HCT116 (cell line): ENCODE measurements around the gene TBC1D1. TPM values are rescaled to one million over a fixed set of nuclear protein-coding genes. Genes with fewer than 3 reads are reported as not detected.
A peak's percentile ranks its signal among the peaks of the same experiment; 100 is the strongest.

Source experiments
- ATAC-seq: fragments of 200-7000 bp; cut with Tn5 transposase; 2 replicates; pipeline ENCODE4 v1.9.1; 2020; ENCODE audit warnings: mild to moderate bottlenecking, moderate library complexity
- Bru-seq: library from RNA; stranded (reverse); fragments of 400-500 nt; gene quantifications from one replicate; lab custom pipeline; 2021; lab: Mats Ljungman, UMichigan
- BruChase-seq, 2 experiments: library from RNA; stranded (reverse); fragments of 400-500 nt; gene quantifications; one replicate each; lab custom pipeline; 2021; lab: Mats Ljungman, UMichigan
- BruUV-seq: library from RNA; stranded (reverse); fragments of 400-500 nt; replicated peaks from 2 replicates; lab custom pipeline; 2021; lab: Mats Ljungman, UMichigan
- CTCF ChIA-PET: fragments of 300-600 bp; sonication (Branson Sonifier 250); formaldehyde crosslinking; loops from one replicate; lab custom pipeline; 2021; ENCODE audit warnings: antibody characterized with exemption; lab: Charles Lee
- POLR2A ChIA-PET: fragments of 300-600, 350-600 bp; sonication (Branson Sonifier 250); formaldehyde crosslinking; loops from one replicate; lab custom pipeline; 2021; ENCODE audit warnings: antibody characterized with exemption; lab: Charles Lee
- RAD21 ChIA-PET, 2 experiments: fragments of 300-600 bp; sonication (Branson Sonifier 250); formaldehyde crosslinking; loops; one replicate each; lab custom pipeline; 2023; ENCODE audit warnings: low total read pairs in 2 of 2; ENCODE audit not compliant: uncharacterized antibody in 2 of 2, unreplicated experiment in 2 of 2, low non-redundant PET in 1 of 2; lab: Charles Lee
- DNase-seq: peaks from one replicate; pipeline ENCODE4 v3.0.0-alpha.2; 2010; ENCODE audit warnings: low read depth, low spot score
- H2AFZ ChIP-seq: fragments of 200-600 bp; shearing (Covaris generic), sonication (generic); 2 replicates; pipeline ENCODE4 v1.6.1; 2017; ENCODE audit warnings: low read depth, mixed run types, mixed read lengths, antibody characterized with exemption, low read length; ENCODE audit not compliant: poor library complexity, severe bottlenecking
- H3K27ac ChIP-seq: 2 replicates; pipeline ENCODE4 v1.5.1; 2012; ENCODE audit warnings: low read depth, low read length
- H3K27me3 ChIP-seq: fragments of 200-600 bp; sonication (generic); 2 replicates; pipeline ENCODE4 v1.6.1; 2016; ENCODE audit warnings: mixed run types, low read length, mixed read lengths; ENCODE audit not compliant: insufficient read depth
- H3K36me3 ChIP-seq, 2 experiments: fragments of 200-500 bp in 1 of 2; fragments of 200-600 bp in 1 of 2; sonication (Bioruptor generic) in 1 of 2; sonication (generic) in 1 of 2; 2 replicates each; pipeline versions ENCODE4 v1.5.1 to v1.6.1; 2014 to 2016; ENCODE audit warnings: low read length in 2 of 2, inconsistent platforms in 1 of 2, mixed read lengths in 1 of 2, mixed run types in 1 of 2; ENCODE audit not compliant: insufficient read depth in 2 of 2, control insufficient read depth in 1 of 2
- H3K4me1 ChIP-seq, 2 experiments: fragments of 200-600 bp in 1 of 2; sonication (generic) in 1 of 2; 2 replicates each; pipeline versions ENCODE4 v1.5.1 to v1.6.1; 2012 to 2017; ENCODE audit warnings: low read length in 2 of 2, inconsistent platforms in 1 of 2, mild to moderate bottlenecking in 1 of 2, mixed read lengths in 1 of 2, mixed run types in 1 of 2, moderate library complexity in 1 of 2; ENCODE audit not compliant: insufficient read depth in 2 of 2, control insufficient read depth in 1 of 2
- H3K4me2 ChIP-seq: fragments of 200-600 bp; sonication (generic); 2 replicates; pipeline ENCODE4 v1.6.1; 2017; ENCODE audit warnings: mixed run types, low read length, mixed read lengths
- H3K4me3 ChIP-seq, 2 experiments: fragments of 200-600 bp in 1 of 2; sonication (generic) in 1 of 2; replicated peaks in 1 of 2; 2 replicates each; pipeline ENCODE4 v1.5.1; 2011 to 2016; ENCODE audit warnings: low read length in 2 of 2, control low read depth in 1 of 2, low read depth in 1 of 2, mild to moderate bottlenecking in 1 of 2, mixed read lengths in 1 of 2, mixed run types in 1 of 2
- H3K79me2 ChIP-seq: fragments of 200-600 bp; sonication (generic); 2 replicates; pipeline ENCODE4 v1.6.1; 2017; ENCODE audit warnings: mild to moderate bottlenecking, mixed run types, low read length, moderate library complexity, mixed read lengths; ENCODE audit not compliant: insufficient read depth
- H3K9ac ChIP-seq: fragments of 200-600 bp; sonication (generic); 2 replicates; pipeline ENCODE4 v1.6.1; 2016; ENCODE audit warnings: low read length, mixed read lengths
- H3K9me2 ChIP-seq: fragments of 200-600 bp; sonication (generic), shearing (Covaris generic); 2 replicates; pipeline ENCODE4 v1.6.1; 2017; ENCODE audit warnings: mixed run types, mild to moderate bottlenecking, moderate library complexity; ENCODE audit not compliant: insufficient read depth
- H3K9me3 ChIP-seq, 2 experiments: fragments of 200-500 bp in 1 of 2; fragments of 200-600 bp in 1 of 2; sonication (Bioruptor generic) in 1 of 2; sonication (generic) in 1 of 2; 2 replicates each; pipeline ENCODE4 v1.6.1; 2014 to 2017; ENCODE audit warnings: low read length in 2 of 2, mixed read lengths in 2 of 2, inconsistent platforms in 1 of 2, low read depth in 1 of 2, mild to moderate bottlenecking in 1 of 2, mixed run types in 1 of 2, moderate library complexity in 1 of 2; ENCODE audit not compliant: control insufficient read depth in 1 of 2, insufficient read depth in 1 of 2
- H4K20me1 ChIP-seq: fragments of 200-600 bp; sonication (generic), shearing (Covaris generic); 2 replicates; pipeline ENCODE4 v1.6.1; 2017; ENCODE audit warnings: mixed run types, mild to moderate bottlenecking, moderate library complexity; ENCODE audit not compliant: insufficient read depth
- CTCF ChIP-seq, 3 experiments: fragments of 200-600 bp in 1 of 3; sonication (generic) in 1 of 3; IDR thresholded peaks in 2 of 3; conservative IDR thresholded peaks in 1 of 3; 2 replicates each; pipeline ENCODE4 v1.5.1; 2012 to 2017; ENCODE audit warnings: low read depth in 2 of 3, low read length in 2 of 3, antibody characterized with exemption in 1 of 3, borderline replicate concordance in 1 of 3, control low read depth in 1 of 3, mild to moderate bottlenecking in 1 of 3, mixed read lengths in 1 of 3, mixed run types in 1 of 3, moderate library complexity in 1 of 3; ENCODE audit not compliant: insufficient read depth in 1 of 3
- EGR1 ChIP-seq: IDR thresholded peaks from 2 replicates; pipeline ENCODE4 v1.6.1; 2012; ENCODE audit warnings: low read depth
- ELF1 ChIP-seq: IDR thresholded peaks from 2 replicates; pipeline ENCODE4 v1.6.1; 2012; ENCODE audit warnings: low read depth, borderline replicate concordance
- EZH2 ChIP-seq: fragments of 200-600 bp; sonication (generic); IDR thresholded peaks from 2 replicates; pipeline ENCODE4 v1.6.1; 2017; ENCODE audit warnings: antibody characterized with exemption, mixed run types
- EZH2phosphoT487 ChIP-seq: fragments of 200-600 bp; IDR thresholded peaks from 2 replicates; pipeline ENCODE4 v1.6.1; 2018; ENCODE audit warnings: antibody characterized with exemption, borderline replicate concordance
- JUND ChIP-seq: IDR thresholded peaks from 2 replicates; pipeline ENCODE4 v1.6.1; 2012
- MAX ChIP-seq: IDR thresholded peaks from 2 replicates; pipeline ENCODE4 v1.6.1; 2012
- SIN3A ChIP-seq: IDR thresholded peaks from 2 replicates; pipeline ENCODE4 v1.6.1; 2012; ENCODE audit warnings: low read depth
- SP1 ChIP-seq: IDR thresholded peaks from 2 replicates; pipeline ENCODE4 v1.6.1; 2012; ENCODE audit warnings: low read depth
- TCF7L2 ChIP-seq: IDR thresholded peaks from 2 replicates; pipeline ENCODE4 v1.7.0; 2011; ENCODE audit warnings: borderline replicate concordance, inconsistent platforms; ENCODE audit not compliant: insufficient read depth, insufficient read length; ENCODE audit errors: extremely low read depth
- ZBTB33 ChIP-seq: IDR thresholded peaks from 2 replicates; pipeline ENCODE4 v1.6.1; 2011; ENCODE audit warnings: mild to moderate bottlenecking, low read length, moderate library complexity; ENCODE audit not compliant: insufficient replicate concordance; ENCODE audit errors: extremely low read depth
- ZFX ChIP-seq: fragments of 450-650 bp; IDR thresholded peaks from 2 replicates; pipeline ENCODE4 v1.6.1; 2017
- ZNF274 ChIP-seq: fragments of 200-500 bp; sonication (Bioruptor generic); IDR thresholded peaks from 2 replicates; pipeline ENCODE4 v1.6.1; 2014; ENCODE audit warnings: mild to moderate bottlenecking, low read depth, low read length, inconsistent platforms
- intact Hi-C: fragments of 100-400 bp; cut with micrococcal nuclease; formaldehyde crosslinking; loops from 2 replicates; pipeline ENCODE4 v1.10.0; 2022
- long read RNA-seq: library from polyadenylated mRNA; unstranded; transcript quantifications from one replicate; pipeline ENCODE4 v2.0.0, GENCODE V29; 2021; ENCODE audit not compliant: unreplicated experiment
- polyA plus RNA-seq: library from polyadenylated mRNA; unstranded; fragments of >200 nt; gene quantifications from 2 replicates; pipeline ENCODE4 v1.2.1, GENCODE V29; 2012; ENCODE audit warnings: missing spikeins
- total RNA-seq: library from RNA; stranded (reverse); gene quantifications from one replicate; pipeline ENCODE4 v1.2.1, GENCODE V29; 2021; ENCODE audit not compliant: unreplicated experiment

TBC1D1 gene
- total RNA-seq, result 82.7 TPM
- 64.4 and 65.0 TPM in 2 replicates for polyA plus RNA-seq
- percentile 69 among the genes with signal in this experiment for Bru-seq, nascent RNA
- BruChase-seq, experiment 1, labeled RNA remaining after a 6-hour chase, result percentile 56 among the genes with signal in this experiment
- percentile 56 among the genes with signal in this experiment for BruChase-seq, experiment 2, labeled RNA remaining after a 2-hour chase
- long read RNA-seq, full-length matches to known transcripts, result 9 of 113 reads
- long read RNA-seq, partial matches to known transcripts, result 37 of 113 reads
- long read RNA-seq, other reads (novel, unspliced or antisense), result 67 of 113 reads

- peak within 1 kb of the TSS; percentile 65 for H3K9ac ChIP-seq
- ATAC-seq, result peak; percentile 79
- H3K27ac ChIP-seq, result peak within 1 kb of the TSS; percentile 52; the same call in 1 of the 2 replicates
- H3K4me3 ChIP-seq, result peak within 1 kb of the TSS; percentile 57 to 73
- H3K27me3 ChIP-seq, result no peaks in the 10 kb centered on the region
- ChIA-PET POLR2A (no interaction called here), RAD21 (no interaction called here), CTCF (no interaction called here)
- TF ChIP-seq JUND (no peak), SP1 (no peak), MAX (no peak), ZFX (no peak), EZH2phosphoT487 (no peak), TCF7L2 (no peak), CTCF (IDR thresholded peaks at IDR 0.05 in 2 of 3, conservative IDR thresholded peaks at IDR 0.05 in 1 of 3; ENCODE audit: borderline replicate concordance in 1 of 3, insufficient read depth in 1 of 3, low read depth in 2 of 3, low read length in 2 of 3) (no peak), EGR1 (no peak), ZBTB33 (no peak), ZNF274 (no peak), EZH2 (no peak), ELF1 (no peak), SIN3A (no peak)
- no peaks in the 10 kb centered on the region for H3K79me2 ChIP-seq
- no peaks in the 10 kb centered on the region for H3K9me2 ChIP-seq
- no TSS peak for BruUV-seq
- peaks cover 4 to 13% of the 10 kb centered on the region in 2 experiments; a peak in 2 of 4 replicates for H3K4me1 ChIP-seq
- DNase-seq, result no peak
- H3K9me3 ChIP-seq, result no peaks in the 10 kb centered on the region
- intact Hi-C loops, result no loop called here
- H2AFZ ChIP-seq, result peak within 1 kb of the TSS; percentile 54
- 0 out of 4 replicates have a peak, but pooled peaks cover 0 to 2% of the 10 kb centered on the region in 2 experiments for H3K36me3 ChIP-seq
- H4K20me1 ChIP-seq, result no peaks in the 10 kb centered on the region
- peak within 1 kb of the TSS; percentile 83 for H3K4me2 ChIP-seq
Measured at GRCh38 chr4:37890801-37891259, at the start of gene TBC1D1. Gene TBC1D1, plus strand, starts transcription at chr4:37891084. Its CDS starts 11,012 bp downstream, at chr4:37902096.
